Measurements from ENCODE around the gene NLN.
"Not testable (repeated sequence)": the region's sequence is repeated elsewhere in the genome, so short reads cannot be mapped to it uniquely, and the experiment has no call there.

The NLN gene

DNA sequence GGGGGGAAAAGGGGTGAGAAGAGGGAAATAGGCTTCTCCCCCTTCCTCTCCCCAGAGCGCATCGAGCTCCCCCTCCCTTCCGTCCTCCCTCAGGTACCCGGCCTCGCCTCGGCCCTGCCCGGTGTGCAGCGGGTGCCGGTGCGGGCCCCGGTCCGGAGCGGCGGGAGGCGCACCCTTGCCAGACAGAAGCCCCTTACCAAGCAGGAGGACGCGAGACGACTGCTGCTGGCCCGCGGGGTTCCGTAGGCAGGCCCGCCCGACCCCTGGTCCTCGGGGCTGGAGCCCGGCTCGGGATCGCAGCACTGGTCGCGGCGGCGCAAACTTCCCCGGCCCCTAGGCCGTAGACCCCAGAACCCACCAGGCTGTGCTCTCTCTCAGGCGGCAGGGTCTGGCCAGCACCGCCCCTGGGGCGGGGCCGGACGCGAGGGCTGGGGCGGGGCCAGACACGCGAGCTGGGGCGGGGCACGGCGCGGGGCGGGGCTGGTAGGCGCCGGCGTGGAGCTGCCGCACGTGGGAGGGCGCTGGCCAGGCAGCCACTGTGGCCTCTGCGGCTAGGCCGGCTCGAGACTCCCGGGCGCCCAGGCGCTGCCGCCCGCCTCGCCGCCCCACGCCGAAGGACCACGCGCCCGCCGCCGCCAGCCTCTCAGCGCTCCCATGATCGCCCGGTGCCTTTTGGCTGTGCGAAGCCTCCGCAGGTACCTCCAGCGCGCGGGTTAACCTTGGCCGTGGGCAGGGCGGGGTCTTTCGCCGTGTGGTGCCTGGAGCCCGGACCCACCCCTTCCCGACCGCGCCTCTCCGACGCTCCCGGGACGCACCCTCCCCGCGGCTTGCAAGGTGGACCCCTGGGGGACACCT is at the start of gene NLN, which contains the start of gene SGTB:
Gene NLN, plus strand, starts transcription at position 486 of the 855 bp plus-strand sequence. Its CDS starts 169 bp downstream, at position 655.
Gene SGTB, minus strand, starts transcription at position 390 of the 855 bp plus-strand sequence. CDS start 1,302 bp downstream, outside the sequence.
- DNase-seq (ENCODE audit: low spot score), result peak; percentile 64

DNA sequence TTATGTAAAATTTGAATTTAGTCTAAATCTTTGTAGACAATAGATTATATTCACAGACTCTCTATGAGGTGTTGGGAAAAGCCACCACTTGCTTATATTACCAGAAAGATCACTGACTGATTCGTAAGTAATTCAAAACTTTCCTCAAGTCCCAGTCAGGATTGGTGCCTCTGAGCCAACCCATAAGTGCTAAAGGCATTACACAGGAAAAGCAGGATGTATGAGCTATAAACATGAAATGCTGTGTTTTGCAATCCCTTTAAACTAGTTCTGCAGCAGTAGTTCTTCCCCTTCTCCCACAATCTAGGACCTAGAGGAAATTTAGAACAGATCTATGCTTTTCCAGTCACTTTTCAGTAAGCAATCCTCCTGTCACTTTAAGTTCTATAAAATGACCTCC is 49.2 kb upstream of the NLN start:
- no peak for DNase-seq (ENCODE audit: low spot score)

DNA sequence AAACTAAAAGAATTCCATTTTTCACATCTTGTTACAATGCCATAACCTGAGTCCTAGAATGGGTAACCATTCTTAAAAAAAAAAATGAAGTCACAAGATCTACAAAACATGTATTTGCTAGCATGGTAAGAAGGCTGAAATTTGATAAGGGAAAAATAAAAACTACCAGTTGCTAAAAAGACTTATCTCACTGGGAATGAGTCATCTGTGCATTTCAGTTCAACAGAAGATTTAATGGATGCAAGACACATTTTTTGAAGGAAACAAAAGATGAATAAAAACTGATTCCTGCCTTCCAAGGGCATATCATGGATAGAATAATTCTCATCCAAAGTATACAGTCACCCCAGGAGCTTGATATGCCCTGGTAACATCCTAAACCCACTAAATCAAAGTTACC is 47.3 kb upstream of the NLN start:
- no peak for DNase-seq (ENCODE audit: low spot score)

DNA sequence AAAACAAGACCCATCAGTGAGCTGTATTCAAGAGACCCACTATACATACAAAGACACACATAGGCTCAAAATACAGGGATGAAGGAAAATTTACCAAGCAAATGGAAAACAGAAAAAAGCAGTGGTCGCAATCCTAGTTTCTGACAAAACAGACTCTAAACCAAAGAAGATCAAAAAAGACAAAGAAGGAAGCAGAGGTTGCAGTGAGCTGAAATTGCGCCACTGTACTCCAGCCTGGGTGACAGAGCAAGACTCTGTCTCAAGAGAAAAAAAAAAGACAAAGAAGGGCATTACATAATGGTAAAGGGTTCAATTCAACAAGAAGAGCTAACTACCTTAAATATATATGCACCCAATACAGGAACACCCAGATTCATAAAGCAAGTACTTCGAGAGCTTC is 45.9 kb upstream of the NLN start:
- DNase-seq (ENCODE audit: low spot score), result not testable (repeated sequence)

DNA sequence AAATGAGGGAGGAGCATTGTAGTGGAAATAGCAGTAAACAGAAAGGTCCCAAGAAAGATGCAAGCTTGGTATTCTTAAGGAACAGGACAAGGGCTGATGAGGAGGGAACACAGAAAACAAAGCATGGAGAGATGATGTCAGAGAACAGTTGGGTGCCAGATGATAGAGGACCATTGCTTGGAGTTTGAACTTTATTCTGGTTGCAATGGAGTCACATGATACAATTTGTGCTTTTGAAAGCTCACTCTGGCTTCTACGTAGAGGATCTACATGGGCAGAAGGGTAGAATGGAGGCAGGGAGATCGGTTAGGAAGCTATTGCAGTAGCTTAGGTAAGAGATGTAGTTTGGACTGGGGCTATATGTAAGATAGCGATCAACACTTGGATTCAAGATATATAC is 39.9 kb upstream of the NLN start:
- DNase-seq (ENCODE audit: low spot score), result no peak

DNA sequence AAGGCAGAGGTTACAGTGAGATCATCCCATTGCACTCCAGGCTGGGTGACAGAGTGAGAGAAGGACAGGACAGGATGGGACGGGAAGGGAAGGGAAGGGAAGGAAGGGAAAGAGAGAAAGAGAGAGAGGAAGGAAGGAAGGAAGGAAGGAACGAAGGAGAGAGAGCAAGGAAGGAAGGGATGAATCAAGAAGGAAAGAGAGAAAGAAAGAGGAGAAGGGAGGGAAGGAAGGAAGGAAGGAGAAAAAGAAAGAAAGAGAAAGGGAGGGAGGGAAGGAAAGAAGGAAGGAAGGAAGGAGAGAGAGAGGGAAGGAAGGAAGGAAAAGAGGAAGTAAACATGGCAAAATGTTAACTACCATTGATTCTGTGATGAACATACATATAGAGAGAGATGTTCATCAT is 28.9 kb upstream of the NLN start:
- DNase-seq (ENCODE audit: low spot score), result no peak

DNA sequence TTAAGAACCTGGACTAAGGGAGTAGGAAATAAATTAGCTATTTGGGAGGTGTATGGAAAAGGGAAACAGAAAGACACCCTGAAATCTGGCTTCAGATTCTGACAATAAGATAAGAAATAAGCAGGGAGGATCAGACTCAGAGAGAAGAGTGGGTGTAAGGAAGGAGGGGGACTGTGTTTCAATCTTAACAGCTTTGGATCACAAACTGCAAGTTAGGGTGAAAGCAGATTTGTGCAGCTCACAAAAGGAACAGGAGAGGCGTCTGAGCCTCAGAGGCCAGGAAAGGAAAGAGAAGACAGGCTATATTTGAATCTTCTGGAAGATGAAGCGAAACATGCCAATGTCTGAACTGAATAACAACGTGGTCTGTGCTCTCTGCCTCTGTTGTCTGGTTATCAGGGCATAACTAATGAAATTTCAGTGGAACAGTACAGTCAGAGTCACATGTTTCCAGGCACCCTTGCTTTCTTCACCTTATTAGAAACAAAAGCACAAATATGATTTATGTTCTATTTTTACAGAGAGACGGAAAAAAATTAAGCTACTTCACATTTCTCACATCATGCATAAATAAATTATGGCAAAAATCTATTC is 26.7 kb upstream of the NLN start:
- no peak for DNase-seq (ENCODE audit: low spot score)

DNA sequence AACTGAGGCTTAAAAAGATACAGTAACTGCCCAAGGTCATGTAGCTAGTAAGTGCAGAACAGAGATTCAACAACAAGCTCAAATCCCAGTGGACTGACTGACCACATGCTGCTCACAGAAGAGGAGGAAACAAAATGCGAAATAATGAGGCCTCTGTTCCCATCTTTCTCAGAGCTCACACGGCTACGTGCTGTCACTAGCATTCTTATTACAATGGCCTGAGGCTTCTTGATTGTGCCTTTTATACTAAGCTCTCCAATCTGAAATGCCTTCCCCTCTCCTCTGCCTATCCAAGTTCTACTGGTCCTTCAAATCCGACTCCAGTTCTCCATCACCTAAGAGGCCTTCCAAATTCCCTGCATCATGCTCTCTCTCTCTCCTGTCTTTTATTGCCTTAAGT is 26.1 kb upstream of the NLN start:
- no peak for DNase-seq (ENCODE audit: low spot score)

DNA sequence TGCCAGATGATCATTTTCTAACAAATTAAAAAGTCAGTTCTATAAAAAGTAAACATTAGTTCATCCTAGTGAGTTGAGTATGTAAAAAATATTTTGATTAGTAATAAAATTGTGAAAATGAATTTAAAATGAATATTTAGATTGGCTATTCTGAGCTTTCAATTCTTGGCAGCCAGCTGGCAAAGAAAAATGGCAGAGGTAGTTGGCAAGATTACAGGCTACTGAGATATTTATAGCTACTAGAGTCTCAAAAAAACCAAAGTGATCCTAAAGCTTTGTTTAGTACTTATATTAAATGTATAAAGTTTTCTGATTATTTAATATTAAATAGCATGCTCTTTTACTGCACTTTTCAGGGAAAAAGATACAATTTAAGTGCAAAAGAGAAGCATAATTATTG is 25.1 kb upstream of the NLN start:
- no peak for DNase-seq (ENCODE audit: low spot score)

DNA sequence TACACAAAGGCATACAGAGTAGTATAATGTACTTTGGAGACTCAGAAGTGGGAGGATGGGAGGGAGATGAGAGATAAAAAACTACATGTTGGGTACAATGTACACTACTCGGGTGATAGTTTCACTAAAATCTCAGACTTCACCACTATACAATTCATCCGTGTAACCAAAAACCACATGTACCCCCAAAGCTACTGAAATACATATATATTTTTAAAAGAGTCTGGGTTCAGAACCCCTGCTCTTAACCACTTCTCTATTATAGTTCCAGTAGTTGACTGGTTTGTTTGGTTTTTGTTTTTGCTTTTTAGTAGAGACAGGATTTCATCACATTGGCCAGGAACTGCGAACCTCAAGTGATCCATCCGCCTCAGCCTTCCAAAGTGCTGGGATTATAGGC is 22.7 kb upstream of the NLN start:
- DNase-seq (ENCODE audit: low spot score), result no peak

DNA sequence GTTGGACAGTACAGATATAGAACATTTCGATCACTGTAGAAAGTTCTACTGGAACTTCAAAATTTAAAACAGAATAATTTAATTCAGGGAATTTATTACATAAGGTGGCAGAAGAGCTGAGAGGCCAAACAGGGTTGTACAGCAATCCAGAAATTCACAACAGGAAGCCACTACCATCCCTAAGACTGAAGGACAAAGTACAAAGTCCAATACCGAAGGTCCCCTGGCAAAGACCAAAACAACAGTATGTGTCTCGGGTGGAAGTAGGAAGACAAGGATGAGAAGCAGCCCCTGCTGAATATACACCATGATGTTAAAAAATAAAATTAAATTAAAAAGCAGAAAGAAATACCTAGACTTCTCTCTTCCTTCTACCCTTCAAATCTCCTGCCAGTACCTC is 20.0 kb upstream of the NLN start:
- no peak for DNase-seq (ENCODE audit: low spot score)

DNA sequence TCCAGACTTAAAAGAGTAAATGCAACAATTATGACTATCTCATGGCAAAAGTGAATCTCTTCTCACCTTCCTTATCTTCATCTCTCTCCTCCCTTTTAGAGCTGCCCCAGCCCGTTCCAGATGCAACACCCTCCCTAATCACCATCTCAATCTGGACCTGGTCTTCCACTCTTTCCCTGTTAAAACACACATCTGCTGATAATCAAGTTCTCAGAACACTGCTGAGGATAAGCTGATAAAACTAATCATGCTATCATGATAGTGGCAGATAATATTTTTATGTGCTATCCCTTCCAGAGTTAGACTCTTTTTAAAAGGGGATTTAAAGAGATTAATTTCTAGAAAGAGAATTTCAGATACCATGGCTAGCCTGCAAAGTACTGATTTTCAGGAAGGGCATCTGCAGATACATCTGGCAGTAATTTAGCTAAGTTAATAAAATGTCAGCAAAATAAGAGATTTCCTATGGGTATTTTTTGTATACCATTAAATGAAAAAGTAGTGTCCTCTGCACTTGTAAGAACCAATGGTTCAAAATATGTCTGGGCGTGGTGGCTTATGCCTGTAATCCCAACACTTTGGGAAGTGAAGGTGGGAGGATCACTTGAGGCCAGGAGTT is 17.3 kb upstream of the NLN start:
- DNase-seq (ENCODE audit: low spot score), result no peak

DNA sequence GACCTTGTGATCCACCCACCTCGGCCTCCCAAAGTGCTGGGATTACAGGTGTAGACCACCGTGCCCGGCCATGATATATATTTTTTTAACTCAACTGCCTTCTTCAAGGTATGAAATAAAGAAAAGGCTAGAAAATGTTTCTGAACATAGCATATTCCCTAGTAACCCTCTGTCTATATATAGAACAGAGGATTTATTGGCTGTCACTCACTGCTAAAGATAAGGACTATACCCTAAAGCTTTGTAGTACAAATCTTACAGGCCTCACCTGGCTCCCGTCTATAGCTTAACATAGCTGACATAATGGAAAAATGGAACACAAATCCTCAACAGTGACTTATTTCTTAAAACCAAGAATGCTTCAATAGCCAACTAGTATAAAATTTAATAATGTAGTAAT is 14.3 kb upstream of the NLN start:
- no peak for DNase-seq (ENCODE audit: low spot score)

DNA sequence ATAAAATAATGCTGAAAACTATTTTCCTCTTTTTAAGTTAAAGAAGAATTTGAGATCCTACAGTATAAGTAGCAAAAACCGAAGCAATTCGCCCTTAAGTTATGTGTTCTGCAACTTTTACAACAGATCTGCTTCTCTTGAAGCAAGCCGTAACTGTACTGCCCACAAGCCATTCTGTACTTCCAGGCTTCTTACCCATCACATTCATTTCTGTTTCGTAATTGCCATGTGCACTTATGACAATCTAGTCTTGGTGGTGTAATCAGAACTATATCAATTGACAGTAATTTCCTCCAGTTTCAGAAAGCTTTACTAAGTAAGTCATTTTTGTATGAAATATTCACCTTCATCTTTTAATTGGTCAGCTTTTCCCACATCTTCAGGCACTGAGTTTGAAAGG is 13.9 kb upstream of the NLN start:
- DNase-seq (ENCODE audit: low spot score), result no peak

DNA sequence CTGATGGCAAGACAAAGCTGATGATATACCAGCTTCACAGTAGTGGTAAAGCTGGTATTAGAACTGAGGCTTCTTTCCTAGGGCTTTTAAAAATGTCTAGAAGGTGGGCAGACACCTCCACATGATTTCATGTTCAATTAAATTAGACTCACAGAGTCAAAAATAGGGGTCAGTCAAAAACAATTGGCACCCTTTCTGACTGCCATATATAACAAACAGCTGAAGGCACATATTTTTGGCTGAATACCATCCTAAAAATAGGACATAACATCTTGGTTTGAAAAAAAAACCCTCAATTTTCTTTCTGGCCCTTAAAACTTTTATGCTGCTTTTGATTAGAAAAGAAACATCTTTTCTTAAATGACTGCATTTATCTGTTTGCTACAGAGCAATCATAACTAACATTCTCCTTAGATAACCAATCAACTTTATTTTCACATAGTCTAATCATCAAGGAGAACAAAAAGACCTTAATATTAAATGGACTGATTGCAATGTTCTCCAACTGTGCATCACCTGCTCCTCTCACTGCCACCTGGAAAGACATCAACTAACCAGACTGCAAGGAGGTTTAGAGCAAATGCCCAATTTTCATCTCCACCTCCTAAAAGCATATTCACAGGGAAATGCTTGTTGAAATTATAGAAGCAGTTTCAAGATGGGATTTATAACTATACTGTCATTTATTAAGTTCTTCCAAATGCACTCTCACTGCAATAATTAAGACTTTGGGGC is 3.3 kb upstream of the NLN start:
- no peak for DNase-seq (ENCODE audit: low spot score)

DNA sequence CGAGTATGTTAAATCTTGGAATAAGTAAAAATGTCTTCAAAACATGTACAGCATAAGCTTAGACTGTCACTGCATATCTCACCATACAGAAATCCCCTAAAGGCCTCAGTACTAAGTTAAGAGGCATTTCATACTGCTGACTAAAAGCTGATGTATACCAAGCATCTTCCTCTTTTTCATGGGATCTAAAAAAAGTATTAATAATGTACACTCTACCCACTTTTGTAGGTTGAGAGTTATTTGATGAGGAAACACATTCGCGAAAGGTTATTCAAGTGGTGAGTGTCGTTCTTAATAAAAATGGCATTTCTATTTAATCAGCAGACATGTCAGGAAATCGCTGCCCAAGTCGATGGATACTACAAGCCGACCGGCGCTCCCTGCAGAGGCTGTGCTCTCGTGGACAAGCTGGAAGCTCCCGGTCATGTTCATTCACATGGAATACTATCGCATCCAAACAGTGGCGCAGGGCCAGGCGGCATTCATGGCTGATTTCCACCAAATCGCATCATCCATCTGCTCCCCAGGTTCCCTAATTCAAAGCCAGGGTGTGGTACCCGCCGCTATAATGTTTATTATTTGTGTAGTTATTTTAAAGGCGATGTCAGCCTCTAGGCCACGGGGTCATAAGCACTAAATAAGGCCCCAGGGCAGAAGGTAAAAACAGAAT is 820 bp upstream of the NLN start:
- peak; percentile 39 for DNase-seq (ENCODE audit: low spot score)

DNA sequence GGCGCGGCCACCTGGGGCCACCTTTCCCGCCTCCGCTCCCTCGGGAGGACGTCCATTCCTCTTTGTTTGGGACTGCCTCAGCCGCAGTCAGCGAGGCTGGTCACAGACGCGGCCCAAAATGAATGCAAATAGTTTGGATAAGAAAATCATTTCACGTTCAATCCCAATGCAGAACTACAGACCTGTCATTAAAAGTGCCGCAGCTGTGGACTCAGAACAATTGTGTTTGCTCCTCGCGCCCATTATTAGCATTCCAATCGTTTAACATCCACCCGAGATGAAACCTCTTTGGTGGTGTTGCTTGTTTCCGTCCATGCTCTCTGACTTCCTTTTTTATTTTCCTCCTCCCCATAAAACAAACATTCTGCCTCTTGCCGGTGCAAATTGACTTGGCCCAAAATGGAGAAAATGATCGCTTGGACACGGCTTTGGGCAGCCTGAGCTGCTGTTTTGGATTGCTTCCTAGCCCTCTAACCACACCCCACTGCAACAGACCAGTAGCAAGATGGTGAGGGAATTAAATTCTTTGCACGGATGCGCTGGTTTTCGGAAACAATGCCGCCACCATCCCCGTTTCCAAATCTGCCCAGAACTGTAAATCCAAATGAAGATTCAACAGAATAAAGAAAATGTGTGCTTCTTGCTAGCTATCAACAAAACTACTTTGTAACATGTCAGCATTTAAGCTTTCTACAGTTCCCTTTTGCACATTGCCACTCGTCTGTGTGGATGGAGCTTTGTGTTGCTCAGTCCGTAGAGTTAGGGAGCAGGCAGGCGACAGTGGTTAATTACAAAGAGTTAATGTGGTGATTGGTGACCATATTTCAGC is 784 bp downstream of the NLN start:
- peak; percentile 47 for DNase-seq (ENCODE audit: low spot score)

DNA sequence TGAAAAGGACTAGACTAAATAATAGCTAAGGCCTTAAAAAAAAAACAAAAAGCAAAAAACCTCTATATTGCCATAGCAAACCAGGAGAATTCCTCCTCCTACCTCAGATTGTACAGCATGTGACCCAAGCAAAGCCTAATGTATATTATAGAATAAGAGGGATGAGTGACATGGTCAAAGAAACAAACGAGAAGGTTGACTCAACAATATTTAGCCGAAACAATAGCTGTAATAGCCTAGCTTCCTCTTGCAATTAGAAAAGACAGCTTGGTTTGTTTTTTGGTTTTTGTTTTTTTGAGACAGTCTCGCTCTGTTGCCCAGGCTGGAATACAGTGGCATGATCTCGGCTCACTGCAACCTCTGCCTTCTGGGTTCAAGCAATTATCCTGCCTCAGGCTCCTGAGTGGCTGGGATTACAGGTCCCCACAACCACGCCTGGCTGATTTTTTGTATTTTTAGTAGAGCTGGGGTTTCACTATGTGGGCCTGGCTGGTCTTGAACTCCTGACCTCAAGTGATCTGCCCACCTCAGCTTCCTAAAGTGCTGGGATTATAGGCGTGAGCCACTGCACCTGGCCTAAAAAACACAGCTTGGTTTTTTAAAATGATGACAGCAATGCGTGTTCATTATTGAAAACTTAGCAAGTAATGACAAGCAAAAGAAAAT is 5.6 kb downstream of the NLN start:
- no peak for DNase-seq (ENCODE audit: low spot score)

DNA sequence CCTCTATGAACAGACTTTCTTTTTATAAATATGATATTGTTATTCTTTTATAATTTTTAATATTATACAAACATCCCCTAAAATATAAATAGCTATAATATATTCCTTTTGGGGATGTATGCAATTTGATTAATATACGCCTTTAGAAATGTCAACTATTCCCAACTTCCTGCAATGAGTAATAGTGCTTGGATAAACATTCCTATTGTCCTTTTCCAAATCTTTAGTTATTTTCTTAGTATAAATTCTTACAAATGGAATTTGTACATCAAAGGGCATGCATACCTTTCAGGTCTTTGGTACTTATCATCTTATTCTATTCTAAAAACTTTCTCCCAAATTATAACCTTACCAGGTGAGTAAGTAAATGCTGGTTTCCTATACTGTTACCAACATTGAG is 6.2 kb downstream of the NLN start:
- DNase-seq (ENCODE audit: low spot score), result no peak

DNA sequence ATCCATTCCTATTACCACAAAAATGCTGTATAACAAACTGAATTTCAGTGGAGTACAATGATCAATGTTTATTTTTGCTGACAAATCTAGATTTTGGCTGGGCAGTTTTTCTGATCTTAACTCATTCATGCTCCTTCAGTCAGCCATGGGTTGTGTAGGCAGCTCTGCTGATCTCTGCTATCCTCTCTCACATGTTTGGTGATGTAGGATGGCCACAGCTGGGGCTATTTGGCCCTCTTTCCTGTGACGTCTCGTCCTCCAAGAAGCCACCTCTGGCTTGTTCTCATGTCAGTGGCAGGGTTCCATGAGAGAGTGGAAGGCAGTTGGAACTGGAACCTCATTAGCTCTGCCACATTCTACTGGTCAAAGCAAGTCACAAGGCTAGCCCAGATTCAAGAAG is 8.9 kb downstream of the NLN start:
- DNase-seq (ENCODE audit: low spot score), result no peak

DNA sequence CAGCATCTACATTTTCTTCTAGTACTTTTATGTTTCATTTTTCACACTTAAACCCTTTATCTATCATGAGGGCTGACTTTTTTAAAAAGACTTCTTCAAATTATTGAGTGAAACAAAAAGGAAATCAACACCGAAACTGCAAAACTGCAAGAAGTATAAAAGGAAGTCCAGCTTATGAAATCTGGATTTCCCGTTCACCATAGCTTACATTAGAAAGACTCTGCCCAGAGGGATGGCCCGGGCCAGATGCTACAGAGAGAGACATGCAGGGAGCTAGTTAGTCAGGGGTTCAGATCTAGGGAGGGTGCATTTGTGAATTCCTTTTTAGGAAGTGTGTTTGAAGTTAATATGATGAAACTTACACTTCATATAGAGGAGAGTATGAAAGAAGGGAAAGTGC is 10.0 kb downstream of the NLN start:
- not testable (repeated sequence) for DNase-seq (ENCODE audit: low spot score)

All from HuH-7.5 (cell line).